ENCODE results near the gene PRDM12.

DNA sequence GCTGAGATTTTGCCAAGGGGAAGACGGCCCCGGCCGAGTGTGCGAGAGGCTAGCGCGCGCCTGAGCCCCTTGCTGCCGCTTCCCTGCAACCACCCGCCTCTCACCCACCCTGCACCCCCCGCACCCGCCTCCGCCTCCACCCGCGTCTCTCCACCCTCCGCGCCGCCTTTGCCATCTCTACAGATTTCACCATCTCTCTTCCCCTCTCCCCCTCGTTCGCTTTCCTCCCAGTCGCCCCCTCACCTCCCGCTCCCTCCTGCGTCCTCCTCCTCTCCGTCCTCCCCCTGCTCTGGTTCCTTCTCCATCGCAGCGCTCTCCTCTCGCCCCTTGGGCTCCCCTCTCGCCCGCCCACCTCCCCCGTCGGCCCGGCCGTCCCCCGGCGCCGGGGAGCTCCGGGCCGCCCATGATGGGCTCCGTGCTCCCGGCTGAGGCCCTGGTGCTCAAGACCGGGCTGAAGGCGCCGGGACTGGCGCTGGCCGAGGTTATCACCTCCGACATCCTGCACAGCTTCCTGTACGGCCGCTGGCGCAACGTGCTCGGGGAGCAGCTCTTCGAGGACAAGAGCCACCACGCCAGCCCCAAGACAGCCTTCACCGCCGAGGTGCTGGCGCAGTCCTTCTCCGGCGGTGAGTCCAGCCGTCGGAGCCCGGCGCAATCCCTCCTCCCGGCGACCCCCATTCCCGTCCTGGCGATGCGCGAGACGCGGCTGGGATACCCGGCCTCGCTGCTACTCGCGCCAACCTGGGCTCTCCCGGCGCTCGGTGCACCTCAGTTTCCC is at the start of gene PRDM12:
- TF ChIP-seq, protein P1, sequence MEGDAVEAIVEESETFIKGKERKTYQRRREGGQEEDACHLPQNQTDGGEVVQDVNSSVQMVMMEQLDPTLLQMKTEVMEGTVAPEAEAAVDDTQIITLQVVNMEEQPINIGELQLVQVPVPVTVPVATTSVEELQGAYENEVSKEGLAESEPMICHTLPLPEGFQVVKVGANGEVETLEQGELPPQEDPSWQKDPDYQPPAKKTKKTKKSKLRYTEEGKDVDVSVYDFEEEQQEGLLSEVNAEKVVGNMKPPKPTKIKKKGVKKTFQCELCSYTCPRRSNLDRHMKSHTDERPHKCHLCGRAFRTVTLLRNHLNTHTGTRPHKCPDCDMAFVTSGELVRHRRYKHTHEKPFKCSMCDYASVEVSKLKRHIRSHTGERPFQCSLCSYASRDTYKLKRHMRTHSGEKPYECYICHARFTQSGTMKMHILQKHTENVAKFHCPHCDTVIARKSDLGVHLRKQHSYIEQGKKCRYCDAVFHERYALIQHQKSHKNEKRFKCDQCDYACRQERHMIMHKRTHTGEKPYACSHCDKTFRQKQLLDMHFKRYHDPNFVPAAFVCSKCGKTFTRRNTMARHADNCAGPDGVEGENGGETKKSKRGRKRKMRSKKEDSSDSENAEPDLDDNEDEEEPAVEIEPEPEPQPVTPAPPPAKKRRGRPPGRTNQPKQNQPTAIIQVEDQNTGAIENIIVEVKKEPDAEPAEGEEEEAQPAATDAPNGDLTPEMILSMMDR (IDR thresholded peaks at IDR 0.05; ENCODE audit: low read length), result no peak
- no peak for TF ChIP-seq EZH2 (IDR thresholded peaks at IDR 0.05; ENCODE audit: borderline replicate concordance, low read length)

Data from OCI-LY1 (cell line).